Measurements from ENCODE around the gene ZC3H18. TPM values are rescaled to one million over a fixed set of nuclear protein-coding genes. Genes with fewer than 3 reads are reported as not detected.

Gene ZC3H18
- polyA plus RNA-seq, 1 donor from 2014 or later = 12.8 TPM

DNA sequence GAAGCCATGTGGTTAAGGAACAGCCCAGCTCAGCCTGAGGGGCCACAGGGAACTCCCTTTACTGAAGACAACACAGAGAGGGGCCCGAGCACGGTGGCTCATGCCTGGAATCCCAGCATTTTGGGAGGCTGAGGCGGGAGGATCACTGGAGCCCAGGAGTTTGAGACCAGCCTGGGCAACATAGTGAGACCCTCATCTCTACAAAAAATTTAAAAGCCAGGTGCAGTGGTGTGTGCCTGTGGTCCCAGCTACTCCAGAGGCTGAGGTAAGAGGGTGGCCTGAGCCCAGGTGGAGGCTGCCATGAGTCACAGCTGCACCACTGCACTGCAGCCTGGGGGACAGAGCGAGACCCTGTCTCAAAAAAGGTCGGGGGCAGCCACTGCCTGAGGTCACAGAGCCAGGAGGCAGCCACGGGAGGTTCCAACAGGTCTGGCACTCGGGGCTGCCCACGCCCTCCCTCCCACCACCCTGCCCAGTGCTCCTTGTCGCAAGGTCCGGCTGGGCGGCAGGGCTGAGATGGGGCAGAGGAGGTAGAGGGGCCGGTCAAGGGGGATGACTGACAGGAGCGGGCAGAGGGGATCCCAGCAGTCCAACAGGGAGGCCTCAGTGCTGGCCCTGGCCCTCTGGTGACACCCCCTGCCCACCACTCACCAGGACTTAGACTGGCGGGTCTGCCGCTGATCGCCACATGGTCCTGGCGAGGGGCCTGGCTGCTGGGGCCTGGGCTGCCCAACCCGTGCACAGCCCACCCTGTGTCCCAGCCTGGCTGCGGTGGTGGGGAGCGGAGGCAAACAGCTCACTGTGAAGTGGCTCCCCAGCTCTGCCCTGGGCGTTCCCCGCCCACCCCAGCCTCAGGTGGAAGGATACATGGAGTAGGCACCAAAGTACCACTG, 77.2 kb downstream of the ZC3H18 start:
- Histone ChIP-seq H3F3A (ENCODE audit: insufficient read depth, low read length, poor library complexity, severe bottlenecking) (no peaks in the 10 kb centered on the region), H3K4me3 (ENCODE audit: low read length) (no peak overlapping the region), H3K4me2 (ENCODE audit: low read length) (no peak overlapping the region), H2AFZ (ENCODE audit: low read depth, low read length) (no peak overlapping the region), H4K20me1 (ENCODE audit: insufficient read depth) (no peaks in the 10 kb centered on the region), H3K9ac (ENCODE audit: low read length) (no peak overlapping the region), H3K9me2 (ENCODE audit: insufficient read depth, low read length) (no peaks in the 10 kb centered on the region), H3K36me3 (ENCODE audit: insufficient read depth, low read length) (no peaks in the 10 kb centered on the region), H3K9me3 (ENCODE audit: low read length) (no peaks in the 10 kb centered on the region), H3K27me3 (ENCODE audit: insufficient read depth, low read depth, low read length) (no peaks in the 10 kb centered on the region), H3K27ac (ENCODE audit: low read length) (no peak overlapping the region), H3K79me2 (replicated peaks; ENCODE audit: insufficient read depth, low read length) (no peaks in the 10 kb centered on the region)
- TF ChIP-seq SMC3 (conservative IDR thresholded peaks at IDR 0.05; ENCODE audit: poor library complexity) (no peak), EP300 (conservative IDR thresholded peaks at IDR 0.05; ENCODE audit: poor library complexity, severe bottlenecking) (no peak), POLR2AphosphoS5 (IDR thresholded peaks at IDR 0.05) (no peak), RAD21 (conservative IDR thresholded peaks at IDR 0.05) (no peak), MXI1 (conservative IDR thresholded peaks at IDR 0.05; ENCODE audit: poor library complexity, severe bottlenecking) (no peak), EZH2 (IDR thresholded peaks at IDR 0.05; ENCODE audit: borderline replicate concordance, insufficient read depth, low read length, poor library complexity, severe bottlenecking) (no peak), TAF1 (IDR thresholded peaks at IDR 0.05; ENCODE audit: low read depth) (no peak)
- TF ChIP-seq, protein P1, sequence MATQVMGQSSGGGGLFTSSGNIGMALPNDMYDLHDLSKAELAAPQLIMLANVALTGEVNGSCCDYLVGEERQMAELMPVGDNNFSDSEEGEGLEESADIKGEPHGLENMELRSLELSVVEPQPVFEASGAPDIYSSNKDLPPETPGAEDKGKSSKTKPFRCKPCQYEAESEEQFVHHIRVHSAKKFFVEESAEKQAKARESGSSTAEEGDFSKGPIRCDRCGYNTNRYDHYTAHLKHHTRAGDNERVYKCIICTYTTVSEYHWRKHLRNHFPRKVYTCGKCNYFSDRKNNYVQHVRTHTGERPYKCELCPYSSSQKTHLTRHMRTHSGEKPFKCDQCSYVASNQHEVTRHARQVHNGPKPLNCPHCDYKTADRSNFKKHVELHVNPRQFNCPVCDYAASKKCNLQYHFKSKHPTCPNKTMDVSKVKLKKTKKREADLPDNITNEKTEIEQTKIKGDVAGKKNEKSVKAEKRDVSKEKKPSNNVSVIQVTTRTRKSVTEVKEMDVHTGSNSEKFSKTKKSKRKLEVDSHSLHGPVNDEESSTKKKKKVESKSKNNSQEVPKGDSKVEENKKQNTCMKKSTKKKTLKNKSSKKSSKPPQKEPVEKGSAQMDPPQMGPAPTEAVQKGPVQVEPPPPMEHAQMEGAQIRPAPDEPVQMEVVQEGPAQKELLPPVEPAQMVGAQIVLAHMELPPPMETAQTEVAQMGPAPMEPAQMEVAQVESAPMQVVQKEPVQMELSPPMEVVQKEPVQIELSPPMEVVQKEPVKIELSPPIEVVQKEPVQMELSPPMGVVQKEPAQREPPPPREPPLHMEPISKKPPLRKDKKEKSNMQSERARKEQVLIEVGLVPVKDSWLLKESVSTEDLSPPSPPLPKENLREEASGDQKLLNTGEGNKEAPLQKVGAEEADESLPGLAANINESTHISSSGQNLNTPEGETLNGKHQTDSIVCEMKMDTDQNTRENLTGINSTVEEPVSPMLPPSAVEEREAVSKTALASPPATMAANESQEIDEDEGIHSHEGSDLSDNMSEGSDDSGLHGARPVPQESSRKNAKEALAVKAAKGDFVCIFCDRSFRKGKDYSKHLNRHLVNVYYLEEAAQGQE (IDR thresholded peaks at IDR 0.05; ENCODE audit: borderline replicate concordance) = no peak
- TF ChIP-seq, protein P2, sequence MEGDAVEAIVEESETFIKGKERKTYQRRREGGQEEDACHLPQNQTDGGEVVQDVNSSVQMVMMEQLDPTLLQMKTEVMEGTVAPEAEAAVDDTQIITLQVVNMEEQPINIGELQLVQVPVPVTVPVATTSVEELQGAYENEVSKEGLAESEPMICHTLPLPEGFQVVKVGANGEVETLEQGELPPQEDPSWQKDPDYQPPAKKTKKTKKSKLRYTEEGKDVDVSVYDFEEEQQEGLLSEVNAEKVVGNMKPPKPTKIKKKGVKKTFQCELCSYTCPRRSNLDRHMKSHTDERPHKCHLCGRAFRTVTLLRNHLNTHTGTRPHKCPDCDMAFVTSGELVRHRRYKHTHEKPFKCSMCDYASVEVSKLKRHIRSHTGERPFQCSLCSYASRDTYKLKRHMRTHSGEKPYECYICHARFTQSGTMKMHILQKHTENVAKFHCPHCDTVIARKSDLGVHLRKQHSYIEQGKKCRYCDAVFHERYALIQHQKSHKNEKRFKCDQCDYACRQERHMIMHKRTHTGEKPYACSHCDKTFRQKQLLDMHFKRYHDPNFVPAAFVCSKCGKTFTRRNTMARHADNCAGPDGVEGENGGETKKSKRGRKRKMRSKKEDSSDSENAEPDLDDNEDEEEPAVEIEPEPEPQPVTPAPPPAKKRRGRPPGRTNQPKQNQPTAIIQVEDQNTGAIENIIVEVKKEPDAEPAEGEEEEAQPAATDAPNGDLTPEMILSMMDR (IDR thresholded peaks at IDR 0.05; ENCODE audit: poor library complexity, severe bottlenecking) = no peak

- Histone ChIP-seq H3K4me2 (ENCODE audit: low read length) (no peak overlapping the region), H3K36me3 (ENCODE audit: insufficient read depth, low read length) (no peaks in the 10 kb centered on the region), H3K27me3 (ENCODE audit: insufficient read depth, low read depth, low read length) (no peaks in the 10 kb centered on the region), H3K9ac (ENCODE audit: low read length) (no peak overlapping the region), H3K27ac (ENCODE audit: low read length) (no peak overlapping the region), H4K20me1 (ENCODE audit: insufficient read depth) (no peaks in the 10 kb centered on the region), H3K79me2 (replicated peaks; ENCODE audit: insufficient read depth, low read length) (no peaks in the 10 kb centered on the region), H3K4me3 (ENCODE audit: low read length) (no peak overlapping the region), H3K9me2 (ENCODE audit: insufficient read depth, low read length) (no peaks in the 10 kb centered on the region), H3F3A (ENCODE audit: insufficient read depth, low read length, poor library complexity, severe bottlenecking) (no peaks in the 10 kb centered on the region), H2AFZ (ENCODE audit: low read depth, low read length) (no peak overlapping the region), H3K9me3 (ENCODE audit: low read length) (no peaks in the 10 kb centered on the region)
- no peak for TF ChIP-seq TAF1 (IDR thresholded peaks at IDR 0.05; ENCODE audit: low read depth)
- TF ChIP-seq MXI1 (conservative IDR thresholded peaks at IDR 0.05; ENCODE audit: poor library complexity, severe bottlenecking) = no peak
- TF ChIP-seq EZH2 (IDR thresholded peaks at IDR 0.05; ENCODE audit: borderline replicate concordance, insufficient read depth, low read length, poor library complexity, severe bottlenecking) = no peak
- TF ChIP-seq RAD21 (conservative IDR thresholded peaks at IDR 0.05) = no peak
- TF ChIP-seq, protein P1 (IDR thresholded peaks at IDR 0.05; ENCODE audit: borderline replicate concordance) = no peak
- TF ChIP-seq EP300 (conservative IDR thresholded peaks at IDR 0.05; ENCODE audit: poor library complexity, severe bottlenecking) = no peak
- TF ChIP-seq, protein P2 (IDR thresholded peaks at IDR 0.05; ENCODE audit: poor library complexity, severe bottlenecking) = no peak
- no peak for TF ChIP-seq POLR2AphosphoS5 (IDR thresholded peaks at IDR 0.05)
- TF ChIP-seq SMC3 (conservative IDR thresholded peaks at IDR 0.05; ENCODE audit: poor library complexity) = no peak
These were observed 79.2 kb downstream of the ZC3H18 start for GRCh38 chr16:88649195-88649923.
